AG09309 (cell line): ENCODE results near the gene STEAP3.
A peak's percentile ranks its signal among the peaks of the same experiment; 100 is the strongest.

Experiments
- DNase-seq: peaks from one replicate; pipeline ENCODE4 v3.0.0-alpha.2; 2010; ENCODE audit warnings: low read depth
- H3K4me3 ChIP-seq: 2 replicates; pipeline ENCODE4 v1.5.1; 2011; ENCODE audit warnings: mild to moderate bottlenecking, low read depth, low read length, moderate library complexity; ENCODE audit not compliant: control insufficient read depth
- CTCF ChIP-seq: IDR thresholded peaks from 2 replicates; pipeline ENCODE4 v1.5.1; 2011; ENCODE audit warnings: mild to moderate bottlenecking, low read depth, low read length, inconsistent platforms; ENCODE audit not compliant: insufficient read depth, control insufficient read depth; ENCODE audit errors: missing control alignments

STEAP3 gene

GRCh38 chr2:119249311-119249710 lies 25.7 kb downstream of the STEAP3 start:
- no peak for DNase-seq
- no peak overlapping the region for H3K4me3 ChIP-seq
- TF ChIP-seq CTCF: no peak

DNA sequence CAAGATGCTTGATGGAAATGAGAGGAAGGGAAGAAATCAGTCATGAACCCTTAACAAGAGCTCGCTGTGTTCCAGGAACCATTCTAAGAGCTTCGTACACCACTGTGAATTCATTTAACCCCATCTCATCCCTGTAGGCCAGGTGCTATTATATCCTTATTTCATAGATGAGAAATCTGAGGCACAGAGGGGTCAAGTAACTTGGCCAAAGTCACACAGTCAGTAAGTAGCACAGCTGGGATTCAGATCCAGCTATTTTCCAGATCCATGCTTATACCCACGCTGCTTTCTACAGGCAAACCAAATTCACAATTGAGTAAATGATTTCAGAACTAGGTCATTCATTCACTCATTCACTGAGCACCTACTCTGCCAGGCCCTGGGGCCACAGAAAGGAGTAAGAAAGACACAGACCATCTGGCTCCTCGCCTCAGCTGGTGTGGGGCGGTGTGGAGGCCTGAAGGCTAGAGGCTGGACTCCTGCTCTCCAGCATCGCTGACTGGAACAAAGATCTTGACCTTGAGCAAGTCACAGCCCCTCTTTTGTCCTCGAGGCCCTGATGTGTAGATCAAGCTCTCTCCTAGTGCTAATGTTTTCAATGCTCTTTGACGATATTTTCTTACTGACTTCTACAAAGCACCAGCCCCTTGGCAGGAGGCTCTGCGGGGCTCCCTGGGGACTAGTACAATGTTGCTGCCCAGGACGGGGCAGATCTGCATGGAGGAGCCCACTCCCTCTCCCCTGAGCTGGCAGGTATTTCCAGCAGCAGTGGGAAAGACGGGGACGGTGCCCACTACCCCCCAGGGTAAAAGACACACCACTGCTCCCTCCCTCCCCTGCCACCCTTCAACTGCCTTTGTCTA lies 26.5 kb downstream of the STEAP3 start:
- no peak for TF ChIP-seq CTCF
- H3K4me3 ChIP-seq: no peak overlapping the region
- no peak for DNase-seq

DNA sequence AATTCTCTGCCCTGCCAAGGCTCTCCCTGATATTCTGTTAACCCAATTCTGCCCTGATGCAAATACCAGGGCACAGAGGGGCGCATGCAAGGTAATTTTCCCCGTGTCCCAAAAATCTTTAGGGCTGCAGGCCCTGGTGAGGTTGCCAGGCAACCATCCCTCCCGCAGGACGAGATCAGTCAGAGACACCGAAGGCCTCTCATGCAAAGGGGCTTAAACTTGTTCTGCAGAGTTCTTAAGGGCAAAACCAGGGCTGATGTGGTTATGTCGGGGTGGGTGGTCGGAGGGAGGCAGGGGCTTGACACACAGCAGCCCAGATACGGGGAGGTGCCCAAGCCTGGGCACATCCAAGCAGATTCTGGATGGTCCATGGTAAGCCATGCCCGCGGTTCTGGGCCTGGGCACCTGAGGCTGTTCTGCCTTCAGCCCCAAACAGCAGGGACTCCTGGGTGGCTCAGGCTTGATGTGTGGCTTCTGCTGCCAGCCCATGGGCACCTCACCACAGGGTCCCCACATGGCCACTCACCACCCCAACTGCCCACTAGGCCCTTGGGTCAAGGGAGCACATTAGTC lies 27.2 kb downstream of the STEAP3 start:
- H3K4me3 ChIP-seq: no peak overlapping the region
- DNase-seq: no peak
- no peak for TF ChIP-seq CTCF

GRCh38 chr2:119251652-119252051 lies 28.0 kb downstream of the STEAP3 start:
- no peak for TF ChIP-seq CTCF
- DNase-seq: no peak
- H3K4me3 ChIP-seq: no peak overlapping the region

GRCh38 chr2:119252186-119253113 lies 28.8 kb downstream of the STEAP3 start:
- H3K4me3 ChIP-seq: no peak overlapping the region
- peak; percentile 95 for DNase-seq
- no peak for TF ChIP-seq CTCF

DNA sequence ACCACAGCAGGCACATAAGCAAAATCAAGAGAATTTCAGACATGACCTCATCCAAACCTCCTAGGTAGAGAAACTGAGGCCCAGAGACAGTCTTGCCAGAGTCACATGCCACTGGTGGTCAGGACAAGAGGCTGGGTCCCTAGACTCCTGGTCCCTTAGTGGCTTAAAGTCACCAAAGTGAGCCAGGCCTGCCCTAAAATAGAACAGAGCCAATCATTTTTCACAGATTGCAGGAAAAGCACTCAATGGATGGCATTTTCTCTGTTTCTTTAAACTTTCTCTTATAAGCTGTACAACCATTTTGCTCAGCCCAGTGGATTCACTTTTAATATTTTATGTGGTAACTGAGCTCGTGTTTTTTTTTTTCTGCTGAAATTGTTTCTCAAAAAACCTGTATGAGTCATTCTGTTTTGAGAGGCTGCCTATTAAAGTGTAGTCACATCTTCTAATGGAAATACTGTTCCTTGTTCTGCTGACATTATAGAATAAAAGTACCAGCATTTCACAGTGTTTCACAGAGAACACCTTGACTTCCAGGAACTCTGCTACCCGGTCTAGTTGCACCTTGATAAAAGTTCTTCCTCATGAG lies 29.6 kb downstream of the STEAP3 start:
- TF ChIP-seq CTCF: no peak

More for the DNA sequence above, 29.6 kb downstream of the STEAP3 start:
- H3K4me3 ChIP-seq: no peak overlapping the region
- no peak for DNase-seq
